Measurements from ENCODE around the gene TRERF1.

- no peak for TF ChIP-seq CTCF (IDR thresholded peaks at IDR 0.05)
- no peak for TF ChIP-seq POLR2A (IDR thresholded peaks at IDR 0.05)
Measured at GRCh38 chr6:42236030-42236429, 215.7 kb downstream of the TRERF1 start.
